IPS-18c (cell line): ENCODE measurements around the gene HOXA13.

ENCODE experiments used
- H3K4me3 ChIP-seq: 2 replicates; pipeline ENCODE4 v1.7.0; 2013; ENCODE audit warnings: low read depth, mild to moderate bottlenecking, low read length, moderate library complexity; ENCODE audit not compliant: insufficient read depth
- H3K9me3 ChIP-seq: one replicate; pipeline ENCODE4 v1.6.1; 2013; ENCODE audit warnings: mild to moderate bottlenecking, low read length, moderate library complexity; ENCODE audit not compliant: control insufficient read depth, insufficient read depth

The HOXA13 gene

GRCh38 chr7:27200761-27201579, 1.1 kb upstream of the HOXA13 start:
- no peak overlapping the region for H3K4me3 ChIP-seq
- H3K9me3 ChIP-seq: peaks cover 5% of the 10 kb centered on the region

GRCh38 chr7:27198871-27199801, 755 bp downstream of the HOXA13 start:
- peaks cover 3% of the 10 kb centered on the region for H3K9me3 ChIP-seq
- peak overlapping the region; percentile 21 for H3K4me3 ChIP-seq

GRCh38 chr7:27198138-27198841, 1.6 kb downstream of the HOXA13 start:
- no peak overlapping the region for H3K4me3 ChIP-seq
- H3K9me3 ChIP-seq: peaks cover 3% of the 10 kb centered on the region

- H3K9me3 ChIP-seq: peaks cover 3% of the 10 kb centered on the region
- H3K4me3 ChIP-seq: no peak overlapping the region
Measured at GRCh38 chr7:27197137-27198042, 2.5 kb downstream of the HOXA13 start.

- Histone ChIP-seq H3K4me3 (no peak overlapping the region), H3K9me3 (peaks cover 3% of the 10 kb centered on the region)
Measured at GRCh38 chr7:27196287-27196767, 3.6 kb downstream of the HOXA13 start.

GRCh38 chr7:27194686-27195379, 5.1 kb downstream of the HOXA13 start:
- H3K4me3 ChIP-seq: no peak overlapping the region

GRCh38 chr7:27194002-27194352, 5.9 kb downstream of the HOXA13 start:
- Histone ChIP-seq H3K4me3 (no peak overlapping the region), H3K9me3 (peaks cover under 1% of the 10 kb centered on the region)

More at GRCh38 chr7:27194686-27195379, 5.1 kb downstream of the HOXA13 start:
- peaks cover 3% of the 10 kb centered on the region for H3K9me3 ChIP-seq

GRCh38 chr7:27193335-27194001, 6.4 kb downstream of the HOXA13 start:
- Histone ChIP-seq H3K4me3 (no peak overlapping the region), H3K9me3 (no peaks in the 10 kb centered on the region)

GRCh38 chr7:27192546-27193334, 7.2 kb downstream of the HOXA13 start:
- H3K9me3 ChIP-seq: peaks cover under 1% of the 10 kb centered on the region
- H3K4me3 ChIP-seq: peak overlapping the region; percentile 20

- Histone ChIP-seq H3K9me3 (peaks cover 2% of the 10 kb centered on the region), H3K4me3 (peak overlapping the region; percentile 20)
Measured at GRCh38 chr7:27191833-27192545, 7.9 kb downstream of the HOXA13 start.

- Histone ChIP-seq H3K4me3 (no peak overlapping the region), H3K9me3 (peaks cover 2% of the 10 kb centered on the region)
Measured at GRCh38 chr7:27191161-27191731, 8.6 kb downstream of the HOXA13 start.

GRCh38 chr7:27189997-27190748, 9.7 kb downstream of the HOXA13 start:
- no peak overlapping the region for H3K4me3 ChIP-seq
- H3K9me3 ChIP-seq: peaks cover 2% of the 10 kb centered on the region

GRCh38 chr7:27189295-27189996, 10.4 kb downstream of the HOXA13 start:
- Histone ChIP-seq H3K9me3 (peaks cover 2% of the 10 kb centered on the region), H3K4me3 (no peak overlapping the region)
